Esophagus squamous epithelium (tissue), 5 donors: ENCODE data around the gene C1GALT1. TPM values are rescaled to one million over a fixed set of nuclear protein-coding genes. Genes with fewer than 3 reads are reported as not detected.
"Not testable (repeated sequence)": the region's sequence is repeated elsewhere in the genome, so short reads cannot be mapped to it uniquely, and the experiment has no call there.

ENCODE experiments used
- DNase-seq: peaks from one replicate; lab custom pipeline; 2025; lab: John Stamatoyannopoulos, UW
- H3K27ac ChIP-seq, 4 donors: fragments of 200-600 bp; sonication (generic); one replicate each; pipeline ENCODE4 v1.5.1; 2016 to 2019; ENCODE audit warnings: mild to moderate bottlenecking in 1 of 4
- H3K27me3 ChIP-seq, 4 donors: fragments of 200-600 bp; sonication (generic); 1 replicate in 3 of 4; 2 replicates in 1 of 4; pipeline versions ENCODE4 v1.5.1 to v1.6.0; 2017 to 2021; ENCODE audit warnings: antibody characterized with exemption in 1 of 4
- H3K36me3 ChIP-seq, 3 donors: fragments of 200-600 bp; sonication (generic); one replicate each; pipeline ENCODE4 v1.5.1; 2016 to 2019
- H3K4me1 ChIP-seq, 3 donors: fragments of 200-600 bp; sonication (generic); one replicate each; pipeline ENCODE4 v1.5.1; 2017 to 2019
- H3K4me3 ChIP-seq, 4 donors: fragments of 200-600 bp; sonication (generic); 1 replicate in 3 of 4; 2 replicates in 1 of 4; pipeline ENCODE4 v1.5.1; 2016 to 2019; ENCODE audit warnings: mild to moderate bottlenecking in 2 of 4, moderate library complexity in 1 of 4
- H3K9me3 ChIP-seq, 3 donors: fragments of 200-600 bp; sonication (generic); one replicate each; pipeline ENCODE4 v1.5.1; 2016 to 2019
- CTCF ChIP-seq, 6 experiments: fragments of 450-650 bp in 4 of 6; fragments of 200-600 bp in 2 of 6; sonication (generic) in 2 of 6; IDR thresholded peaks; one replicate each; pipeline ENCODE4 v1.5.1; 2016 to 2019; ENCODE audit warnings: antibody characterized with exemption in 6 of 6, mild to moderate bottlenecking in 4 of 6, moderate library complexity in 4 of 6
- POLR2A ChIP-seq, 4 donors: fragments of 450-650 bp; IDR thresholded peaks; one replicate each; pipeline ENCODE4 v1.6.1; 2017; ENCODE audit warnings: antibody characterized with exemption in 4 of 4, mild to moderate bottlenecking in 4 of 4, moderate library complexity in 3 of 4
- WGBS, 2 donors: methylation state at CpG; one replicate each; pipeline ENCODE4 v1.1.5; 2018; 5-methylcytosine and 5-hydroxymethylcytosine counted together
- intact Hi-C: fragments of 100-400 bp; cut with DNase I; formaldehyde crosslinking; loops from one replicate; pipeline ENCODE4 v1.15.0; 2022
- total RNA-seq, 4 donors: library from RNA; depleted of rRNA; stranded (reverse); fragments of >200 nt; gene quantifications; one replicate each; pipeline ENCODE4 v1.1.0, GENCODE V29; 2016
- donor health status: DM: yes; HTN: yes; CAD: no.

Gene C1GALT1
- total RNA-seq: 10 to 100 TPM; 40.1 to 56.4 (median 43.9) TPM

- peaks cover 6 to 54% (median 12%) of the 10 kb centered on the region in 3 donors for H3K4me1 ChIP-seq
- H3K36me3 ChIP-seq: no peaks in the 10 kb centered on the region
- H3K27me3 ChIP-seq: no peaks in the 10 kb centered on the region
- whole genome bisulfite sequencing, 2 donors: 0% methylated on average over 13 of the region's 82 CpGs
- no peaks in the 10 kb centered on the region for H3K9me3 ChIP-seq
- intact Hi-C loops: no loop called here
- peak within 1 kb of the TSS; percentile 86 to 98 (median 91) for H3K4me3 ChIP-seq
- H3K27ac ChIP-seq: peak within 1 kb of the TSS; percentile 97 to 99 (median 98)
- peak; percentile 75 for DNase-seq
- TF ChIP-seq POLR2A (IDR thresholded peaks at IDR 0.05): peak in 3 of 4 donors; percentile 76 to 92 (median 89)
- peak; percentile 8 to 55 (median 32) for TF ChIP-seq CTCF (IDR thresholded peaks at IDR 0.05)
Observed at GRCh38 chr7:7182156-7183060, at the start of gene C1GALT1. Gene C1GALT1, plus strand, starts transcription at chr7:7182544. Its CDS starts 51,776 bp downstream, at chr7:7234320.

- no peak overlapping the region for H3K4me3 ChIP-seq
- DNase-seq: no peak
- intact Hi-C loops: no loop called here
- no peaks in the 10 kb centered on the region for H3K4me1 ChIP-seq
- no peaks in the 10 kb centered on the region for H3K27me3 ChIP-seq
- no peak overlapping the region for H3K27ac ChIP-seq
- no peaks in the 10 kb centered on the region for H3K36me3 ChIP-seq
- H3K9me3 ChIP-seq: no peaks in the 10 kb centered on the region
- 76 to 86% methylated on average over 2 of the region's 2 CpGs for WGBS, 2 donors
- TF ChIP-seq CTCF (IDR thresholded peaks at IDR 0.05): no peak
- no peak for TF ChIP-seq POLR2A (IDR thresholded peaks at IDR 0.05)
Observed at GRCh38 chr7:7134046-7134445, 48.3 kb upstream of the C1GALT1 start.

GRCh38 chr7:7135074-7135473, 47.3 kb upstream of the C1GALT1 start:
- TF ChIP-seq POLR2A (IDR thresholded peaks at IDR 0.05): no peak
- H3K27me3 ChIP-seq: no peaks in the 10 kb centered on the region
- no peak for DNase-seq
- intact Hi-C loops: no loop called here
- WGBS, 2 donors: 79 to 100% methylated on average over 1 of the region's 1 CpG
- H3K9me3 ChIP-seq: no peaks in the 10 kb centered on the region
- no peaks in the 10 kb centered on the region for H3K36me3 ChIP-seq
- H3K27ac ChIP-seq: no peak overlapping the region
- no peaks in the 10 kb centered on the region for H3K4me1 ChIP-seq
- no peak overlapping the region for H3K4me3 ChIP-seq

- H3K27me3 ChIP-seq, H3K4me1 ChIP-seq, H3K9me3 ChIP-seq, H3K36me3 ChIP-seq, intact Hi-C loops, DNase-seq: not testable (repeated sequence)
- H3K4me3 ChIP-seq: peak overlapping the region in 1 of 4 donors; percentile 9
- H3K27ac ChIP-seq: peak overlapping the region in 2 of 4 donors; percentile 1 to 55
- 44 to 47% methylated on average over 1 of the region's 1 CpG for WGBS, 2 donors
Observed at GRCh38 chr7:7135924-7136323, 46.4 kb upstream of the C1GALT1 start.

- 52 to 53% methylated on average over 6 of the region's 6 CpGs for WGBS, 2 donors
Observed at GRCh38 chr7:7136466-7137381, 45.6 kb upstream of the C1GALT1 start.

More at GRCh38 chr7:7136466-7137381, 45.6 kb upstream of the C1GALT1 start:
- no peaks in the 10 kb centered on the region for H3K9me3 ChIP-seq
- no peak for DNase-seq
- H3K27me3 ChIP-seq: no peaks in the 10 kb centered on the region
- TF ChIP-seq POLR2A (IDR thresholded peaks at IDR 0.05): no peak
- no peak for TF ChIP-seq CTCF (IDR thresholded peaks at IDR 0.05)
- no peaks in the 10 kb centered on the region for H3K36me3 ChIP-seq
- H3K27ac ChIP-seq: peak overlapping the region in 2 of 4 donors; percentile 1 to 55
- intact Hi-C loops: no loop called here
- H3K4me1 ChIP-seq: no peaks in the 10 kb centered on the region
- peak overlapping the region in 1 of 4 donors; percentile 9 for H3K4me3 ChIP-seq
